Midbrain (tissue), 1 donor: ENCODE measurements around the gene USH2A.

Source experiments
- DNase-seq: peaks from one replicate; lab custom pipeline; 2025; lab: John Stamatoyannopoulos, UW

Gene USH2A

GRCh38 chr1:215643592-215644321 is 779.5 kb downstream of the USH2A start:
- no peak for DNase-seq

- no peak for DNase-seq
Observed at GRCh38 chr1:215640429-215641148, 782.7 kb downstream of the USH2A start.

- peak; percentile 23 for DNase-seq
Observed at GRCh38 chr1:215637041-215637573, 786.1 kb downstream of the USH2A start.

GRCh38 chr1:215636258-215636965 is 786.8 kb downstream of the USH2A start:
- no peak for DNase-seq

- DNase-seq: no peak
Observed at GRCh38 chr1:215635827-215636226, 787.4 kb downstream of the USH2A start.

- no peak for DNase-seq
Observed at GRCh38 chr1:215631489-215631888, 791.8 kb downstream of the USH2A start.

- DNase-seq: no peak
Observed at GRCh38 chr1:215631040-215631439, 792.2 kb downstream of the USH2A start.

- DNase-seq: no peak
Observed at GRCh38 chr1:215625949-215626348, 797.3 kb downstream of the USH2A start.

- DNase-seq: no peak
Observed at GRCh38 chr1:215623162-215623561, 800.1 kb downstream of the USH2A start.

GRCh38 chr1:215617979-215618378 is 805.3 kb downstream of the USH2A start:
- no peak for DNase-seq

- no peak for DNase-seq
Observed at GRCh38 chr1:215612391-215612790, 810.9 kb downstream of the USH2A start.

- no peak for DNase-seq
Observed at GRCh38 chr1:215608646-215609045, 814.6 kb downstream of the USH2A start.

GRCh38 chr1:215607412-215607811 is 815.8 kb downstream of the USH2A start:
- no peak for DNase-seq

GRCh38 chr1:215606564-215607168 is 816.6 kb downstream of the USH2A start:
- no peak for DNase-seq

GRCh38 chr1:215606036-215606435 is 817.2 kb downstream of the USH2A start:
- no peak for DNase-seq

- DNase-seq: no peak
Observed at GRCh38 chr1:215605011-215605621, 818.1 kb downstream of the USH2A start.

- no peak for DNase-seq
Observed at GRCh38 chr1:215603319-215603718, 819.9 kb downstream of the USH2A start.

- no peak for DNase-seq
Observed at GRCh38 chr1:215601276-215601675, 822.0 kb downstream of the USH2A start.

GRCh38 chr1:215600867-215601266 is 822.4 kb downstream of the USH2A start:
- DNase-seq: no peak

- DNase-seq: no peak
Observed at GRCh38 chr1:215600258-215600792, 822.9 kb downstream of the USH2A start.

GRCh38 chr1:215599418-215600074 is 823.7 kb downstream of the USH2A start:
- peak; percentile 12 for DNase-seq
